ENCODE results near the gene LDLRAD1.

Gene LDLRAD1

DNA sequence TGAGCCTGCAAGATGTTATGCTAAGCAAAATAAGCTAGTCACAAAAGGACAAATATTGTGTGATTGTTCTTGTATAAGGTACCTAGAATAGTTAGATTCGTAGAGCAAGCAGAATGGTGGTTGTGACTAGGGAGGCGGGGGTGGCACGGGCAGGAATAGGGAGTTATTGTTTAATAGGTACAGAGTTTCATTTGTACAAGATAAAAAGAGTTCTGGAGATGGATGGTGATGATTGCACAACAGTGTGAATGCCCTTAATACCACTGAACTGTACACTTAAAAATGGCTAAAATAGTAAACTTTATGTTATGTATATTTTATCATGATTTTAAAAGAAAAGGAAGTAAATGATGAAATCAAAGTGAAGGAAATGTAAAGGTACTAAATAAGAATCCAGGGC, 51.2 kb downstream of the LDLRAD1 start:
- Histone ChIP-seq H2BK5ac (ENCODE audit: low read depth, low read length, poor library complexity, severe bottlenecking) (no peak overlapping the region), H3K4ac (ENCODE audit: low read depth in 1 of 2, low read length in 2 of 2) (no peak overlapping the region), H4K91ac (ENCODE audit: low read length) (no peak overlapping the region), H3K27me3 (ENCODE audit: control insufficient read depth in 1 of 2, insufficient read depth in 1 of 2, low read length in 2 of 2) (no peaks in the 10 kb centered on the region), H2BK120ac (ENCODE audit: low read depth, low read length) (no peak overlapping the region), H3K18ac (ENCODE audit: low read depth in 1 of 2, low read length in 2 of 2) (no peak overlapping the region), H3K4me2 (ENCODE audit: low read length, poor library complexity, severe bottlenecking) (no peak overlapping the region), H3K9ac (ENCODE audit: low read length) (no peak overlapping the region), H2AK5ac (ENCODE audit: low read length, severe bottlenecking) (no peak overlapping the region), H2AFZ (ENCODE audit: low read depth, low read length) (no peak overlapping the region), H3K4me1 (ENCODE audit: control insufficient read depth, insufficient read depth, low read depth, low read length) (peaks cover 6% of the 10 kb centered on the region), H3K27ac (ENCODE audit: low read length, poor library complexity, severe bottlenecking) (no peak overlapping the region), H3K9me3 (ENCODE audit: control insufficient read depth, low read length) (no peaks in the 10 kb centered on the region), H3K4me3 (ENCODE audit: insufficient read depth in 1 of 2, low read depth in 1 of 2, low read length in 2 of 2) (no peak overlapping the region), H3K36me3 (ENCODE audit: control insufficient read depth in 1 of 2, insufficient read depth in 2 of 2, low read depth in 1 of 2, low read length in 2 of 2) (peaks cover 27 to 82% of the 10 kb centered on the region in 2 experiments), H2BK12ac (ENCODE audit: low read length in 2 of 2) (no peak overlapping the region), H2BK15ac (ENCODE audit: low read depth, poor library complexity, severe bottlenecking) (no peak overlapping the region), H3K23ac (ENCODE audit: low read length in 2 of 2) (no peak overlapping the region), H3K14ac (ENCODE audit: low read length in 2 of 2) (no peak overlapping the region), H4K8ac (ENCODE audit: low read length) (no peak overlapping the region), H3K79me1 (replicated peaks; ENCODE audit: low read length, poor library complexity, severe bottlenecking) (peaks cover 8% of the 10 kb centered on the region)
- WGBS = 98% methylated on average over 3 of the region's 3 CpGs
- no peak for DNase-seq

DNA sequence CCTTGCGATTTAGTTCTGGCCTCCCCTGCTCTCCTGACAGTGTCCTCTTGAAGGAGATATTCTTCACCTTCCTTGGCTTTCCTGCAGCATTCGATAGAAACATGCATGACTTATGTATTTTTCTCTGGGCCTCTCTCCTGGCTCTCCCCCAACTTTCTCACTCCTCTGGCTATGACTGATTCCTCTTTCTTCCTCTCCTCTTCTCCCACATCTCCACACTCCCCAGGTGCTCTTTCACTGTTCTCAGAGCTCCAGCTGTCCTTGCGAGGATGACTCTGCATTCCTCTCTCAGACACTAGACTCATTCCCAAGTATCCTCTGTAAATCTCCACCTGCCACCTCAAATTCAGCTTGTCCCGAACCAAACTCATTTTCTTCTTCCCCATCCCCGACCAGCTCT, 53.9 kb downstream of the LDLRAD1 start:
- H4K8ac ChIP-seq (ENCODE audit: low read length) = no peak overlapping the region
- no peak overlapping the region for H3K4me2 ChIP-seq (ENCODE audit: low read length, poor library complexity, severe bottlenecking)
- H3K4me3 ChIP-seq (ENCODE audit: insufficient read depth in 1 of 2, low read depth in 1 of 2, low read length in 2 of 2) = no peak overlapping the region
- H3K23ac ChIP-seq (ENCODE audit: low read length in 2 of 2) = no peak overlapping the region
- H3K36me3 ChIP-seq (ENCODE audit: control insufficient read depth in 1 of 2, insufficient read depth in 2 of 2, low read depth in 1 of 2, low read length in 2 of 2) = peaks cover 30 to 86% of the 10 kb centered on the region in 2 experiments
- H2BK5ac ChIP-seq (ENCODE audit: low read depth, low read length, poor library complexity, severe bottlenecking) = no peak overlapping the region
- H3K4ac ChIP-seq (ENCODE audit: low read depth in 1 of 2, low read length in 2 of 2) = no peak overlapping the region
- no peak overlapping the region for H2BK120ac ChIP-seq (ENCODE audit: low read depth, low read length)
- no peak overlapping the region for H3K14ac ChIP-seq (ENCODE audit: low read length in 2 of 2)
- H2AFZ ChIP-seq (ENCODE audit: low read depth, low read length) = no peak overlapping the region
- peaks cover 5% of the 10 kb centered on the region for H3K4me1 ChIP-seq (ENCODE audit: control insufficient read depth, insufficient read depth, low read depth, low read length)
- no peak overlapping the region for H2AK5ac ChIP-seq (ENCODE audit: low read length, severe bottlenecking)
- WGBS = 96% methylated on average over 5 of the region's 5 CpGs
- no peak overlapping the region for H3K9ac ChIP-seq (ENCODE audit: low read length)
- H3K27me3 ChIP-seq (ENCODE audit: control insufficient read depth in 1 of 2, insufficient read depth in 1 of 2, low read length in 2 of 2) = no peaks in the 10 kb centered on the region
- no peaks in the 10 kb centered on the region for H3K9me3 ChIP-seq (ENCODE audit: control insufficient read depth, low read length)
- no peak overlapping the region for H2BK15ac ChIP-seq (ENCODE audit: low read depth, poor library complexity, severe bottlenecking)
- no peak for DNase-seq
- no peak overlapping the region for H4K91ac ChIP-seq (ENCODE audit: low read length)
- no peak overlapping the region for H2BK12ac ChIP-seq (ENCODE audit: low read length in 2 of 2)
- H3K18ac ChIP-seq (ENCODE audit: low read depth in 1 of 2, low read length in 2 of 2) = no peak overlapping the region
- H3K79me1 ChIP-seq (replicated peaks; ENCODE audit: low read length, poor library complexity, severe bottlenecking) = peaks cover 13% of the 10 kb centered on the region
- H3K27ac ChIP-seq (ENCODE audit: low read length, poor library complexity, severe bottlenecking) = no peak overlapping the region

DNA sequence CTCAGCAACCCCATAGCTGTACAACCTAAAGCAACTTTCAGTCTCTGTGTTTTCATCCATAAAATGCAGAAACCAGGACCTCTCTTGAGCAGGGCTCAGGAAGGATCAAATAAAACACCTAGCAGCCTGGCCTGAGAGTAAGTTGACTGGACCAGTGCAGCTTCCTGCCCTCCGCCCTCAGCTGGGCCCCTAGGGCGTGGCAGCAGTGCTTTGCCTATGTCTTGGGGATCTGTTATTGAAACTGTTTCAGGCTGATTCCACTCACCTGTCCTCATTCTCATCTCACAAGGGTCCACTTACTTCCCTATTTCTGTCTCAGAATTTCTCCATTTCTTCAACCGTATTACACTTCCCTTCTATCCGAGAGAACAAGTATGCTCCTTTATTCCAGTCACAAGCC, 54.5 kb downstream of the LDLRAD1 start:
- H3K4ac ChIP-seq (ENCODE audit: low read depth in 1 of 2, low read length in 2 of 2) = no peak overlapping the region
- no peak overlapping the region for H3K4me3 ChIP-seq (ENCODE audit: insufficient read depth in 1 of 2, low read depth in 1 of 2, low read length in 2 of 2)
- no peak overlapping the region for H4K91ac ChIP-seq (ENCODE audit: low read length)
- no peak overlapping the region for H3K9ac ChIP-seq (ENCODE audit: low read length)
- H3K4me2 ChIP-seq (ENCODE audit: low read length, poor library complexity, severe bottlenecking) = no peak overlapping the region
- 97% methylated on average over 4 of the region's 4 CpGs for WGBS
- H2AK5ac ChIP-seq (ENCODE audit: low read length, severe bottlenecking) = no peak overlapping the region
- no peak overlapping the region for H3K23ac ChIP-seq (ENCODE audit: low read length in 2 of 2)
- no peak overlapping the region for H3K27ac ChIP-seq (ENCODE audit: low read length, poor library complexity, severe bottlenecking)
- H3K27me3 ChIP-seq (ENCODE audit: control insufficient read depth in 1 of 2, insufficient read depth in 1 of 2, low read length in 2 of 2) = no peaks in the 10 kb centered on the region
- H3K36me3 ChIP-seq (ENCODE audit: control insufficient read depth in 1 of 2, insufficient read depth in 2 of 2, low read depth in 1 of 2, low read length in 2 of 2) = peaks cover 35 to 88% of the 10 kb centered on the region in 2 experiments
- no peak overlapping the region for H2AFZ ChIP-seq (ENCODE audit: low read depth, low read length)
- peaks cover 5% of the 10 kb centered on the region for H3K4me1 ChIP-seq (ENCODE audit: control insufficient read depth, insufficient read depth, low read depth, low read length)
- no peak overlapping the region for H2BK12ac ChIP-seq (ENCODE audit: low read length in 2 of 2)
- H3K18ac ChIP-seq (ENCODE audit: low read depth in 1 of 2, low read length in 2 of 2) = no peak overlapping the region
- no peak for DNase-seq
- no peak overlapping the region for H2BK5ac ChIP-seq (ENCODE audit: low read depth, low read length, poor library complexity, severe bottlenecking)
- no peak overlapping the region for H2BK15ac ChIP-seq (ENCODE audit: low read depth, poor library complexity, severe bottlenecking)
- no peak overlapping the region for H4K8ac ChIP-seq (ENCODE audit: low read length)
- no peaks in the 10 kb centered on the region for H3K9me3 ChIP-seq (ENCODE audit: control insufficient read depth, low read length)
- no peak overlapping the region for H2BK120ac ChIP-seq (ENCODE audit: low read depth, low read length)
- H3K14ac ChIP-seq (ENCODE audit: low read length in 2 of 2) = no peak overlapping the region
- peaks cover 15% of the 10 kb centered on the region for H3K79me1 ChIP-seq (replicated peaks; ENCODE audit: low read length, poor library complexity, severe bottlenecking)

DNA sequence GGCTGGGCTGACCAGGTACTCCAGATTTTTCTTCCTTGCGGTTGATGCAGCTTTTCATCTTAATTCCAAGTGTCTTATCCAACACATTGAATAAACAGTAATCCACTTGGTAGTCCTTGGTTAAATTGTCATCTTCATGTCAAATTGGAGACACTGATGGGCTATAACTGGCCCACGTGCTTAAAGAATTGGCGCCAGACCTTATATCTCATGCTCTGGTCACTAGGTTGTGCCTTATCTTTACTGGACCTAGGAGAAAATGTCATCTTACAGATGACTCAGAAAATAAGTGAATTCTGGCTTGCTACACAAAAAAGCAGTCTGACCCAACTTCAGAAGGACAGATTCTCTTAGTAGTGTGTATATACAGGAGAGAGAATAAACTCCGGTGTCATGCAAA, 55.6 kb downstream of the LDLRAD1 start:
- Histone ChIP-seq H3K23ac (ENCODE audit: low read length in 2 of 2) (no peak overlapping the region), H3K27me3 (ENCODE audit: control insufficient read depth in 1 of 2, insufficient read depth in 1 of 2, low read length in 2 of 2) (no peaks in the 10 kb centered on the region), H3K18ac (ENCODE audit: low read depth in 1 of 2, low read length in 2 of 2) (no peak overlapping the region), H3K14ac (ENCODE audit: low read length in 2 of 2) (no peak overlapping the region), H3K27ac (ENCODE audit: low read length, poor library complexity, severe bottlenecking) (no peak overlapping the region), H3K9me3 (ENCODE audit: control insufficient read depth, low read length) (no peaks in the 10 kb centered on the region), H3K79me1 (replicated peaks; ENCODE audit: low read length, poor library complexity, severe bottlenecking) (peaks cover 18% of the 10 kb centered on the region), H3K4me3 (ENCODE audit: insufficient read depth in 1 of 2, low read depth in 1 of 2, low read length in 2 of 2) (no peak overlapping the region), H3K4ac (ENCODE audit: low read depth in 1 of 2, low read length in 2 of 2) (no peak overlapping the region), H3K36me3 (ENCODE audit: control insufficient read depth in 1 of 2, insufficient read depth in 2 of 2, low read depth in 1 of 2, low read length in 2 of 2) (peaks cover 34 to 85% of the 10 kb centered on the region in 2 experiments), H3K4me1 (ENCODE audit: control insufficient read depth, insufficient read depth, low read depth, low read length) (peaks cover 3% of the 10 kb centered on the region), H3K9ac (ENCODE audit: low read length) (no peak overlapping the region), H4K8ac (ENCODE audit: low read length) (no peak overlapping the region), H3K4me2 (ENCODE audit: low read length, poor library complexity, severe bottlenecking) (no peak overlapping the region), H2BK15ac (ENCODE audit: low read depth, poor library complexity, severe bottlenecking) (no peak overlapping the region), H2BK120ac (ENCODE audit: low read depth, low read length) (no peak overlapping the region), H2BK5ac (ENCODE audit: low read depth, low read length, poor library complexity, severe bottlenecking) (no peak overlapping the region), H2BK12ac (ENCODE audit: low read length in 2 of 2) (no peak overlapping the region), H2AFZ (ENCODE audit: low read depth, low read length) (no peak overlapping the region), H4K91ac (ENCODE audit: low read length) (no peak overlapping the region), H2AK5ac (ENCODE audit: low read length, severe bottlenecking) (no peak overlapping the region)
- 97% methylated on average over 3 of the region's 4 CpGs for WGBS
- DNase-seq = no peak
